NOMO-1 treated with dmso at 0.1 percent for 144 hours (cell line): ENCODE measurements around the gene ASTN2.

ENCODE experiments used
- DNase-seq: peaks from one replicate; lab custom pipeline; 2025; ENCODE audit not compliant: unreplicated experiment; lab: John Stamatoyannopoulos, UW

Gene ASTN2

DNA sequence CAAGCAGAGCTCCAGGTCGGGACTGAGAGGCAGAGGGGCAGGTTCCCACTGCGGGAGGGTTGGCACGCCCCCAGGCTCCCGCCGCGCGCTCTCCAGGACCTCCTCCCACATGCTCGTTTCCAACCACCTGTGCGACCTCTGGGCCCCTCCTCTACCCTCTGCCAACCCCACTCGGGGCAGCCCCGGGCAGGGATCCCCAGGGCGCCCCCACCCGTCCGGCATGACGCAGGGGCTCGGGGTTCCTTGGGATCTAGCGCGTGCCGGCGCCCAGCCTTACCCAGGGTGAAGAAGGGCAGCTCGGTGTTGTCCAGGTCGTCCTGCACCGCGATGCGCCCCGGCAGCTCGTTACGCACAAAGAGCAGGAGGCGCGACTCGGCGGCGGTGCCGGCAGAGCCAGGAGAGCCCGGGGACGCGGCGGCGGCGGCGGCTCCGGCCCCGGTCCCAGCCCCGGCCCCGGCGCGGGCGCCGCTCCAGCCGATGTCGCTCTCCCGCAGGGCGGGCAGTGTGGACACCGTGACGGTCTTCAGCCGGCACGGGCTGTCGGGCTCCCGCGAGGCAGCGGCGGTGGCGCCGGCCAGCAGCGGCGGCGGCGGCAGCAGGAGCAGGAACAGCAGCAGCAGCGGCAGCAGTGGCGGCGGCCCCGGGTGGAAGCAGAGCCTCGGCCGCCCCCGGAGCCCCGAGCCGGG is 494 bp downstream of the ASTN2 start:
- no peak for DNase-seq

DNA sequence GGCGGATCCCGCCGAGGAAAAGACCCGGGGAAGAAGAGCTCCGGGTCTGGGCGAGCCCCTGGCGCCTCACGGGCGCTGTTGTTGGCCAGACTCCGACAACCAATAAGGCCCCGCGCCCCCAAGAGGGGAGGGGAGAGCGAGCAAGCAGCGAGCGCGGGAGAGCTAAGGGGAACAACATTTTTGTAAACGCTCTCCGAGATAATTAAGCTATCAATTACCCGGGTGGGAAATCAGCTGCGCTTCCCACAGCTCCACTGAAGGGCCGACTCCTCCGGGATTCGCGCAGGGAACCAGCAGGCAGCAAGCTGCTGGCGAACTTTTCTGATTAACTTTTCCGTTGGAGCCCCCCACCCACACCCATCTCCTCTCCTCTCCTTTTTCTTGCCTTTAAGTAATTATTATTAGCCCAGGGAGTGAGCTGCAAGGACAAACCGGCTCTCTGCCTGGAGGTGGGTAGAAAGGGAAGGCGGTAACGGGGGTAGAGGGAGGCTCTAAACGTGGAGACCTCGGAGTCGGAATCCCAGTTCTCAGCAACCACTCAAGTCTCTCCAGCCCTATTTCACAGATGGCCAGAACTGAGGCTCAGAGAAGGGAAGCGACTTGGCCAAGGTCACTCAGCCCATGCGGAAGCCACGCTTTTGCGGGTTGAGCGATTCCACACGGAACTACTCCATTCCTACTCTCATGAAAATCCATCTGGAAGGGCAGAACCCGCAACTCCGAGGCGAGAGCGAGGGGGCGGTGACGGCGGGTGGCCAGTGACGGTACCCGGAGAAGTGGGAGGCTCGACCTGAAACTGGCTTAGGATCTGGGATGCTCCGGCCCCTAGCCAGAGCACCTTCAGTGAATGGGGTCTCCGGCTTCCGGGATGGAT is 1.3 kb downstream of the ASTN2 start:
- no peak for DNase-seq

DNA sequence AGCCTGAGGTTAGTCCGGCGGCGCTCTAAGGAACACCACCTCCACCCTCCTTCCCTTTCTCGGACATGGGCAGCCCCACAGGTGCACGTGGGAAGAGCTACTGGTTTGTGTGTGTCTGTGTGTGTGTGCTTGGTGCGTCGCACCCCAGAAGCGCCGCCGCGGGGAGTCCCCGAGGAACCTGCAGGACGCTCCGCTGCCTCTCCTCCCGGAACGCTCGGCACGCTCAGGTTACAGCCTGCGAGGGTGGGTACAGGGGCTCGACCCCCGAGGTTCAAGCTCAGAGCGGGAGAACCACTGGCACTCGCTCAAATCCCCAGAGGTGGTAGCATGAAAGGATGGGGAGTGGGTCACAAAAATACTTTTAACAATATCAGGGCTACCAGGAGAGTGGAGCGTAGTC is 2.0 kb downstream of the ASTN2 start:
- no peak for DNase-seq

DNA sequence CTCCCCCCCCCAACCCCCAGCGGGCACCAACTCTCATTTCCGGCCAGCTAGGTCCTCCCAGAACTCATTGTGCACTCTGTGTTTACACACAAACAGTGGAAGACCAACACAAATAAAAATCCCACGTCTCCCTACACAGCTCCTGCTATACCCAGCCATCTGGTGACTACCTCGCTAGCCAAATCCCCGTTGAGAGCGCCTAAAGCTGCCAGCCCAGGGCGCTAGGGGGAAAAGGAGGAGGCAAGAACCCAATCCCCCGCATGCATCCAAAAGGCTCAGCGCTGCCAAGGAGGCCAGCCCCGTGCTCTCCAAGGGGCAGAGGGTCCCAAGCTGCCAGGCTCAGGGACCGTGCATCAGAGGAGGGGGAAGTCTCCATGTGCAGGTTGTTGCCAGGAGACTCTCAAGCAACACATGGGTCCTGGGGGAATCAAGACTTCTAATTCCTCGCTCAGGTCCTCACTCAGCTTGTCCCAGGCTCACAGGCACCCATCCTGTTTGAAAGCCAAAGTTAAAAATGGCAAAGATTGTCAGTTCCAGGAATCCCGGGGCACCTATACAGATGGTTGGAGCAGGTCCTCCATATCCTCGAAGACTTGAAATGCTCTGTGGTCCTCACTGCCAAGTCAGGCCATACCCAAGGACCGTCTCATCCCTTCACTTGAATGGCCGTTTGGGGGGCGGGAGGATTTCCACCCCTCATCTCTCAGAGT is 2.7 kb downstream of the ASTN2 start:
- DNase-seq = no peak

DNA sequence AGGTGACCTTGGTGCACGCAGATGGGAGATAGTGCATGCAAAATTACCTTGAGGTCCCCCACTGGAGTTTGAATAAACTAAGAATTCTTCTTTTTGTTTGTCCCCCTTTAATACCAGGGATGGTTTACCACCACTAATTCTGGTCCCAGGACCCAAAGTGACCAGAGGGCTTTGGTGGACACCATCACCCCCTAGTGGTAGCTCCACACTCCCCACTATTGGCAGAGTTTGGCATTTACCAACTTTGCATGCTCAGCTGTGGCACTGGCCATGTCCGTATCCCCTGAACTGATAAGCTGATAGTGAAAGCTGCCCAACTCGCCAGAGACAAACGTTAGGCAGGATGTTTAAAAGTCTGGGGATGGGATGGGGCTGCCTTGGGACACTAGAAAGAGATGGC is 3.3 kb downstream of the ASTN2 start:
- no peak for DNase-seq

DNA sequence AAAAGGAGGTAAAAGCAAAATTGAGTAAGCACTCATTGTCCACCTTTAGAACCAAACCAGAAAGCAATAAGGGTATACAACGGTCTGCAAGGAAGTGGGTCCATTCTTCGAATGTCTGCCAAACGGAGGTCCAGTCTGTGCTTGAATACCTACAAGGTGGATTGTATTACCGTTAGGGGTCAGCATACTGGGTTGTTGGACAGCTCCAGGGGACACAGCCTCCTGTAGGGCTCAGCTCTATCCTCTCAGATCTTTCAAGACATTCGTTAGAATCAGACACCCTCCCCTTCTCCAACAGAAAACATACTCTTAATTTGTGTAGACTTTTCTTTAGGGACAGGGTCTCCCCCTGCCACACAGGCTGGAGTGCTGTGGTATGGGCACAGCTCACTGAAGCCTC is 5.5 kb downstream of the ASTN2 start:
- DNase-seq = no peak

DNA sequence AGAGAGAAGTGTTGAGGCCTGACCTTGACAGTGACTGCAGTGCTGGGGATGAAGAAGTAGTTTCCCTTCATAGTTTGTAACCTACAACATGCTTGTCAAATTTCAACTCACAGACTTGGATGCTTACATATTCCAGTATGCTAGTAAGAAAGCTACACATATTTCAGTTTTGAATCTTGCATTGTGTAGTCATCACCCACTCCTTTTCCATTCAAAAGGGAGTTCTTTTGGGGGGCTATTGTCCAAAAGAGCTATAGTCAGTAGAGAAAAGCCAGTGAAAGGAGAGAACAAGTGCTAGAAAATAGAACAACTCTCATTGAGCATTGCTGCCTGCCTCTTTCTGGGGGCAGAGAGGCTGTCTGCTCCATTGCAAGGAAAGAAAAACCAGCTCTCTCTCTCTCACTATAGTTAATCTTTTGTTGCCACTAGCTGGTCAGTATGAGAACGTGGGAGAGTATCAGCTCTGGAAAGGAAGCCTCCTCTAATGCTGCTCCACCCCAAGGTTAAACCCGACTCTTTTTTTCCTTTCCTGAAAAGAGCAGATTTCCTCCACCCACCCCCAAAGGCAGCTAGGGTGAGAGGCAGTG is 7.3 kb downstream of the ASTN2 start:
- no peak for DNase-seq

DNA sequence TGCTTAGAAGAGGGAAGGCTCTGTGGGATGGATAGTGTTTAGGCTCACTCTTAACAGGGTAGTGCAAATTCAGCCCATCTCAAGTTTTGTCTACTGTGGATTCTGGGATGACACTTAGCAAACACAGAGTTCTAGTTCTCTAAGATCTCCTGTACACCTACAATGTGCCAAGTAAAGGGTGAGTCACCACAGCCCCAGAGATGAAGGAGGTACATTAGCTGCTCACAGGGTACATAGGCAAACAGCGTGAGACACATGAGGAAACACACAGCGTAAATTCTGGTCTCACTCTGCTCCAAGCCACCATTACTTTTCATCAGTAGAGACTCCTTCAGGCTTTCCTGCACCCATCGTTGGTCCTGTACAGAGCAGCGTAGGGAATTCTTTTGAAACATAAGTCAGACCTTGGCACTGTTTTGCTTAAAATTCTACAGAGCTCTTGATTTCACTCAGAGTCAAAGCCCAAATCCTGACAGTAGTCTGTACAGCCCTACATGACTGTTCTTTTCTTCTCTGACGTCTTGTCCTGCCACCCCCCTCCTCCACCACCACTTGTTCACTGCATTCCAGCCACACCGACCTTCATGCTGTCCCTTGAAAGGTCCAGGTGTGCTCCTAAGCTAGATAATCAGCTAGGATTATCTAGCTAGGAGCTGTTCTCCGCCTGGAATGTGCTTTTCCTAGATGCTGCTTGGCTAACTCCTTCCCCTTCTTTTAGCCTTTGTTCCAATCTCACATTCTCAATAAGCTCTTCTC is 8.7 kb downstream of the ASTN2 start:
- no peak for DNase-seq

DNA sequence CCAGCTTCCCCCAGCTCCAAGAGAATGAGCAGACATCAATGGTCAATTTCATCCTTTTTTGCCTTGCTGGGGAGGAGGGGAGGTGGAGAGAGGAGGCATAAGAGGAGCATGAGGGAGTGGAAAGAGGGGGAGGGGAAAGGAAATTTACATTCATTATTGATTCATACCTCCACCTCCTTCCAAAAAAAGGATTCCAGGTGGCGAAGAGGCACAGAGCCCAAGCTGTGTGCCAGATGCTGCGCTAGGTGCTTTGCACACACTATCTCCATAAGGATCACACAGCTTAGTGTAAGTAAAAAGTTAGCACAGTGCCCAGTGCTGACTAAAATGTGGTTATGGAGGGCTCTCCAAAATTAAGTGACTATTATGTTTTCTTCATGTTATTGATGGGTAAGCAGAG is 11.0 kb downstream of the ASTN2 start:
- no peak for DNase-seq

DNA sequence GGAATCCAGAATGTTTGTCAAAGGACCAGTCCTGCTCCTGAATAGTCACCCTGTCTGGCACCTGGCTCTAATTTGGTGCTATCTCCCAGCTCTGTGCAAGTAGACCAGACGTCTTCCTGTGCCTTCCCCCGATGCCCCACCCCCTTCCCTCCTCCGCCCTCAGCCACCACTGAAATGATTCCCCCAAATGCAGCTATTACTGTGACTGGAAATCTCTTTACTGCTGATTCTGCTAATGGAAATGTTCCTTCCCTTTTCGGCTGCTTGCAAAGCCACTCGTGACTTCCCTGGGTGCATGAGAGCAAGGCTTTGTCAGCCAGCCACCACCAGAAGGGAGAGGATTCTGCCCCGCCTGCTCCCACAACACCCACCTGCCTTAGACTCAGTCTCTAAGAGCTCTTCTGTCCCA is 11.4 kb downstream of the ASTN2 start:
- no peak for DNase-seq

DNA sequence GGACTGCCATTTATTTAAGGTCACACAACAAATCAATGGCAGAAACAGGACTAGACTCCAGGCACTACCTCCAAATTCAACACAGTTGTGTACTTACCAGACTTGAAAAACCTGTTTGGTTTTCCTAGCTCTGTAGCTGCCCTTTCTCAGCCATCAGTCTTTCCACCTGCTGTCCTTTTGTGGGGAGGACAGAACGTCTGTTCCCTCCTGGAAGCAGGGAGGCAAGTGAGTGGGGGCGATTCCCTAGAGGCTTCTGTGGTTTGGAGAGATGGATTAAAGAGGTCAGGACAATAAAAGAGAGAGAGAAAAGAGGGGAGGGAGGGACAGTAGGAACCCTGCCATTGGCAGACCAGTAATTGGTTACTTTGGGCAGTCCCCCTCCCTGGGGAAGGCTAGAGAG is 14.7 kb downstream of the ASTN2 start:
- no peak for DNase-seq

DNA sequence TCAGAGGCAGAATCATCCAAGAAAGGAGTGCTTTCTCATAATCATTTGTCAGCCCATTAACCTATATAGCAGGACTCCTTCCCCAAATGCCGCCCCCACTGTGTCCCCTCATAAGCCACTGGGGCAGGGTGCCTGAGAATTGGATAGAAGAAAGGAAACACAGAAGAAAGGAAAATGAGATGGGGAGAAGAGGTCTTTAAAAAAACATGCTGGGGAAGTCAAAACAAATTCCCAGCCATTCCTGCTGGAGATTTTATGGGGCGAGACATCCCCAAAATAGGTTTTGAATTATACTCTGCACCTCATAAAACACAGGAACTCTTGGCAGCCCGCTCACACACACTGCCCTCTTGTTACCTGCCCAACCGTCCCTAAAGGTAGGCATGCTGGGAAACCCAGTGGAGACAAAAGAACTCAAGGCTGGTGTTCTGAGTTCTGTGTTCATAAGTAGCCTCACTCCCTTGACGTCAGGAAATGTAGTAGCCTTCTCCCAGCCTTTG is 19.7 kb downstream of the ASTN2 start:
- DNase-seq = no peak

DNA sequence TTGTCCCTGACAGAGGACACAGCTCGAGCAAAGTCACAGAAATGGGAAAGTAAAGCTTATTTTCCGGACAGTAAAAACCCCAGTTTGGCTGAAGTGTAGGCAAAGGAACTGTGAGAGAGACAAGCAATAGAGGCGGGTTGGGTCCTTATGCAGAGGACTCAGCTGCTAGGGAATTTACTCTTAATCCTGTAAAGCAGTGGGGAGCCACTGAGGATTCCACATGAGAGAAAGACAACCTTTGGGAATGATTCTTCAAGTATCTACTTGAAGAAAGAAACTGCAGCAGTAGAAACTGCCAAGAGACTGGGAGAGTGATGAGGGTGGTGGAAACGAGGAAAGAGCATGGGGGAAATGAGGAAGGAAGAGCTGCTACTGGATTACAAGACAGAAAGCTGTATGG is 20.2 kb downstream of the ASTN2 start:
- no peak for DNase-seq

DNA sequence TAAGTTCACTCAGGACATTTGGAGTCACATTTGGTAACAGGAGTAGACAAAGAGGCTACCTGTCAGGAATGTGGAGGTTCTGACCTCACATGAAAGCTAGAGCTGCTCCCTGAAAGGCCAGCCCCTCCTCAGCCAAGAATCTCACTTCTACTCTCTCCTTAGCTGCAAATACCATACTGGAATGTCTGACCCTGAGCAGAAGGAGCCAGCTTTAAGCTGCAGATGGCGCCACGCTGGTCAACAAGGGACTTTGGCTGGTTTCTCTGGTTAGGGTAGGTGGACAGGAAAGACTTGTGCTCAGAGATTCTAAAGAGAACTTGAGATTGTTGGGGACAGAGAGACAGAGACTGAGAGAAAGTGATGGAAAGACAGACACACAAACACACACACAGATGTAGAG is 21.9 kb downstream of the ASTN2 start:
- DNase-seq = no peak

DNA sequence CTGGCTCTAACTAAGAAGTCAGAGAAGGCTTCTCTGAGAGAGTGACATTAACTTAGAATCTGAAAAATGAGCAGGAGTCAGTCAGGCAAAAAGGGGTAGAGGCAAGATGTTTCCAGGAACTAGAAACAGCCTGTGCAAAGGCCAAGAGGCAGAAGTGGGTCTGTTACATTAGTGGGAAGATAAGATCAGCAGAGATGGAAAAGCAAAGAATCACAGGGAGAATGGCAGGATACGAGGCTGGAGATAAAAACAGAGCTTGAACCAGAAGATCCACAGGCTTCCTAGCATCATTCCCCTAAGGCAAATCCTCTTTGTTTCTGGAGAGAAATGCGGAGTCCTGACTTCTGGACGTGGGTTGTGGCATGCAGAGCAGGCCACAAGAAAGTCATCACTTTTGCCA is 27.4 kb downstream of the ASTN2 start:
- no peak for DNase-seq

DNA sequence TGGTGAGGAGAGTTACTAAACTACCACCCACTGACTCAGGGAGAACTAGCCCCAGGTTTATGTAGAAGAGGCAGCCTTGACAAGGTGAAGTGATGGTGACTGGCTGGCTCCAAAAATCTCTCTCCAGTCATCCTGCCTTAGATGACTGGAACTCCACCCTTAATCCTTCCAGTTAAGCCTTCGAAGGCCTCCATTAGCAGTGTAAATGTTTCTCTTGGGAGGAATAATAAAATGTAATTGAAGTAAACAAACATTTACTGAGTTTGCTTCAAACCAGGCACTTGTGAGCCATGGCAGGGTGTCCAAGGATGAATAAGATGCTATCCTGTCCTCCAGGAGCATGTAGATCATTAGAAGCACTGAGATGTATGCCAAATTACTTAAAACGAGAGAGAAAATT is 35.5 kb downstream of the ASTN2 start:
- no peak for DNase-seq

DNA sequence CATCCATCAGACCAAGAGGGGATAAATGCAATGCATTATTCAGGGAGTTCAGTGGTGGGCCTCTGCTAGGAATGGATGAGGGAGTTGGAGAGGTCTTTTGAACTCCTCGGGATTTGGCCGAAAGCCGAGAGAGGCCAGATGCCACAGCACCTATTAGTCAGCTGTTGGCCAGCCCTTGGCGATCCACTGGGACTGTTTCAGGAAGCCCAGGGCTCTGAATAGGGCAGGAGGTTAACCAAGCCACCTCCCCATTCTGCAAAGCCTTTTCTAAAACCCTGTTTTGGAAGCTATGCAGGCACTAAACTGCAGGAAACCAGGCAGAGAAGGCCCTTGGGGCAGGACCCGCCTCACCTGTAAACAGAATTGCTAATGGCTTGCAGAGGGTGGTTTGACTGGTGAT is 37.8 kb downstream of the ASTN2 start:
- no peak for DNase-seq

DNA sequence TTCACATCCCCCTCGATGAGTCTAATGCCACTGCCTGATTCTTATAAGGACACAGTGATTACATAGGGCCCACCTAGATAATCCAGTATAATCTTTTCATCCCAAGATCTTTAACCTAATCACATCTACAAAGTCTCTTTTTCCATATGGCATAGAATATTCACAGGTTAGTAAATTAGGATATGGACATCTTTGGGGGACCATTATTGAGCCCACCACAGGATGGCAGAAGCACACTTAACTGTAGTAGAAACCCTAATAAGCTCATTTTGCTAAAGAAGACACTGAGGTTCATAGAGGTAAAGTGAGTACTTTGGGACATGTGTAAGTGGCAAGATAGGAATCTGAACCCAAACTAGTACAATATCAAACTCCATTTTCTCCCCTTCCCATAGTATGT is 38.9 kb downstream of the ASTN2 start:
- no peak for DNase-seq

DNA sequence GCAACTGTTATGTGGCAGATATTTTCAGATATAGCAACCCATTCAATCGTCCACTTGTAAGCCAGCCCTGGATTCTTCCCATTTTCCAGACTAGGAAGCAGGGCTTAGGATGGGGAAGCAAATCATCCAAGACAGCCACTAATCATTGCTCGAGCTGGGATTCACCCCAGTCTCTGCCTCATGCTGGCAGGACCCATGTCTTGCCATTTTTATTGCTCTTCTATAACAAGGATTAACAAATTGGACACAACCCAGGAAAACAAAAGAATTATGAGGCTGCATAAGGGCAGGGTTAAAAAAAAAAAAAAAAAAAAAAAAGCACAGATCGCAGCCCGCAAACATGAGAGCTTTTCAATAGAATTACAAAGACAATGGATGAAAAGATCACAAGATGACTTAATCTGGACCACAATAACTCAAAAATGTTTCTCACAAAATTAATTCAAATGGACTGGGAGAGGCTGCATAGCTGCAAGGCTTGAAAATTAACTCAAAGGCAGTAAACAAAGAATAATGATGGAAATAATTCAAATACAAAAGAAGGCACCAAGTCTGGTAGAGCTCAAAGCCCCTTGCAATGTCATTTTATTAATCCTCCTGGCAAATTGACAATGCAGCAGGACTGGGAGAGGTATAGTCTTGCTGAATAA is 40.7 kb downstream of the ASTN2 start:
- DNase-seq = no peak

DNA sequence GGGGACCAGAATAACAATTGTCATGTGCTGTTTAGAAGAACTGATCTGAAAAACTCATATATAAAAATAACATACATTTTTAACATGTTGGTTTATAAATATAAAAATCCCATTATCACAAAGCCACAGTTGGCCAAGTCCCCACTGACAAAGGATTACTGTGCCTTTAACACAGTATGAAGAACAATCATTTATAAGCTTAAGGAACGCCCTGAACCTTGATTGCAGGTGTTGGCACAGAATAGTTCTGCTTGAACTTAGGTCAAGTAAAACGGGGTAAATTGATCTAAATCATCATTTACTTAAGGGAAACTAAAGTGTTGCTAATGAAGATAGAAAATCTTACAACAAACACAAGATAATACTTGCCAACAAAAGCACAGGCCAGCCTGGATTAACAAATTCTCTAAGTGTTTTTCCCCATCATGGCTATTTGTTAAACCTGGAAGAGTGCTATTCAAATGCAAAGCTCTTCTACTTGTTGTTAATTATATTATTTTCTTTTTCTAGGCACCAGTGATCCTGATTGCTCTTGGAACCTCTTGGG is 46.1 kb downstream of the ASTN2 start:
- DNase-seq = no peak
